ENCODE results near the gene HEATR3.
A peak's percentile ranks its signal among the peaks of the same experiment; 100 is the strongest.

The HEATR3 gene

DNA sequence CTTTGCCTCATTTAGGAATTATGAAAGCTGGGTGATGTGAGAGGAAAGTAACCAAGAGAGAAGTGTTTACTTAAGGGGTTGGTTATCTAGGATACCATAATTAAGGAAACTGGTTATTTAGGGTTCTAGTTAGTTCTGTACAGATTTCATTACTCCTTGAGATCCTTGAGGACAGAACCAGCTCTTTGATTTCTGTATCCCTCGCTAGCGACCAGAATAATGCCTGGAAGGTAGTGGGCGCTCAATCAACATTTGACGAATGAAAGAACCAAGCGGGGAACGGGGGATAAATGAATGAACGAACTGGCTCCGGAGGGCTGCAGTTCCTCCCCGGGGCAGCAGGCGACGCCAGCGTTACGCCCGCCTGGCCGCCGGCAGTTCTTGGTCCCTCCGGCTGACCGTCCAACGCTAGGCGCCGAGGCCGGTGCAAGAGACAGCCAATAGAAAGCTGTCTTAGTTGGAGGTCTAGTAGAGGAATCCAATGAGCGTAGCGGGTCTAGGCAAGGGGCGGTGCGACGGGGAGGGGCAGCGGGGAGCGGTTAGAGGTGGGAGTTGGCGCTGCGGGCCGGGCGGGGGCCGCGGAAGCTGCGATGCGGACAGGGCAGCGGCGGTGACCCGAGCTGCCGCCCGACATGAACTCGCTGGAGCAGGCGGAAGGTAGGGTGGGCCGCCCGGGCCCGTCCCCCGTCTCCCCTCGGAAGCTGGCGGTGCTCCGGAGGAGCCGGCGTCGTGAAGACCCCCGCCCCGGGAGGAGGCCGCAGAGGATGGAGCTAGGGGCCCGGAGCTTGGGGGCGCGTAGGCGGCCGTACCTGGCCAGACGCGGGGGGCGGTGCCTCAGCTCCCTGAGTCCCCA, 40.9 kb upstream of the HEATR3 start, which contains the start of gene CNEP1R1:
Gene CNEP1R1, plus strand, starts transcription at position 542 of the 853 bp plus-strand sequence. Its CDS starts 91 bp downstream, at position 633.
- Histone ChIP-seq H3K4me3 (ENCODE audit: low read depth, low read length) (peak within 1 kb of the TSS; percentile 91), H3K27me3 (ENCODE audit: insufficient read depth, low read depth, severe bottlenecking) (no peaks in the 10 kb centered on the region), H3K36me3 (no peaks in the 10 kb centered on the region; the same call in 1 of the 2 replicates), H3K27ac (peak within 1 kb of the TSS; percentile 52), H3K9me3 (ENCODE audit: severe bottlenecking) (no peaks in the 10 kb centered on the region)
- TF ChIP-seq, protein P1, sequence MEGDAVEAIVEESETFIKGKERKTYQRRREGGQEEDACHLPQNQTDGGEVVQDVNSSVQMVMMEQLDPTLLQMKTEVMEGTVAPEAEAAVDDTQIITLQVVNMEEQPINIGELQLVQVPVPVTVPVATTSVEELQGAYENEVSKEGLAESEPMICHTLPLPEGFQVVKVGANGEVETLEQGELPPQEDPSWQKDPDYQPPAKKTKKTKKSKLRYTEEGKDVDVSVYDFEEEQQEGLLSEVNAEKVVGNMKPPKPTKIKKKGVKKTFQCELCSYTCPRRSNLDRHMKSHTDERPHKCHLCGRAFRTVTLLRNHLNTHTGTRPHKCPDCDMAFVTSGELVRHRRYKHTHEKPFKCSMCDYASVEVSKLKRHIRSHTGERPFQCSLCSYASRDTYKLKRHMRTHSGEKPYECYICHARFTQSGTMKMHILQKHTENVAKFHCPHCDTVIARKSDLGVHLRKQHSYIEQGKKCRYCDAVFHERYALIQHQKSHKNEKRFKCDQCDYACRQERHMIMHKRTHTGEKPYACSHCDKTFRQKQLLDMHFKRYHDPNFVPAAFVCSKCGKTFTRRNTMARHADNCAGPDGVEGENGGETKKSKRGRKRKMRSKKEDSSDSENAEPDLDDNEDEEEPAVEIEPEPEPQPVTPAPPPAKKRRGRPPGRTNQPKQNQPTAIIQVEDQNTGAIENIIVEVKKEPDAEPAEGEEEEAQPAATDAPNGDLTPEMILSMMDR (IDR thresholded peaks at IDR 0.05; ENCODE audit: low read depth, low read length) = peak; percentile 99
- peak; percentile 95 for DNase-seq

DNA sequence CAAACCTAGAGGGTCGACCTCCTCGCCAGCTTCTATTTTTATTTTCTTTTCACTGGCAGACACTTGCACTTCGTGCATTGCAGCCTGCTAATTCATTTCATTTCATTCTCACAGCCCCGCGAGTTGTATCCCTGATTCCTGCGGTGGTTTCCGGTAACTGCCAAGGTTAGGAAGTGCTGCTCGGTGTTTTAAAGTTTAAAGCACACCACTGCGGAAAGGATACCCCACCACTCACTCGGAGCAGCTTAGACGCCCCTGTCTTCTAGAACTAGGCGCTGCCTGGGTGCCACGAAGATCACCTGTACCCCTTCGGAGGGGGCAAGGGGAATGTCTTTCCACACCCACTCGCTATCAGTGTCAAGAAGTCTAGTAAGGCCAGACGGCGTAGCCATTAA, 40.2 kb upstream of the HEATR3 start:
- no peaks in the 10 kb centered on the region for H3K9me3 ChIP-seq (ENCODE audit: severe bottlenecking)
- peak overlapping the region; percentile 91 for H3K4me3 ChIP-seq (ENCODE audit: low read depth, low read length)
- DNase-seq = peak; percentile 12
- no peaks in the 10 kb centered on the region for H3K27me3 ChIP-seq (ENCODE audit: insufficient read depth, low read depth, severe bottlenecking)
- peaks cover 3% of the 10 kb centered on the region; the same call in 1 of the 2 replicates for H3K36me3 ChIP-seq
- TF ChIP-seq, protein P1 (IDR thresholded peaks at IDR 0.05; ENCODE audit: low read depth, low read length) = no peak
- peak overlapping the region; percentile 52 for H3K27ac ChIP-seq

DNA sequence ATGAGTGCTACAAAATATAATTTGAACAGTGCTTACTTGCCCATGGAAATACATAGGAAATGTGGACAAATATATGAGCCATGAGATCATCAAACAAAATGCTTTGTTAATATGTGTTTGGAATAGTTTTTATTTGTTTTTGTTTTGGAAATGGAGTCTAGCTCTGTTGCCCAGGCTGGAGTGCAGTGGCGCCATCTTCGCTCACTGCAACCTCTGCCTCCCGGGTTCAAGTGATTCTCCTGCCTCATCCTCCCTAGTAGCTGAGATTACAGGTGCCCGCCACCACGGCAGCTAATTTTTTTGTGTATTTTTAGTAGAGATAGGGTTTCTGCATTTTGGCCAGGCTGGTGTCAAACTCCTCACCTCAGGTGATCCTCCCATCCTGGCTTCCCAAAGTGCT, 37.9 kb upstream of the HEATR3 start:
- Histone ChIP-seq H3K27me3 (ENCODE audit: insufficient read depth, low read depth, severe bottlenecking) (no peaks in the 10 kb centered on the region), H3K27ac (no peak overlapping the region), H3K9me3 (ENCODE audit: severe bottlenecking) (no peaks in the 10 kb centered on the region), H3K36me3 (peaks cover 14% of the 10 kb centered on the region), H3K4me3 (ENCODE audit: low read depth, low read length) (no peak overlapping the region)
- DNase-seq = no peak
- TF ChIP-seq, protein P1 (IDR thresholded peaks at IDR 0.05; ENCODE audit: low read depth, low read length) = no peak

DNA sequence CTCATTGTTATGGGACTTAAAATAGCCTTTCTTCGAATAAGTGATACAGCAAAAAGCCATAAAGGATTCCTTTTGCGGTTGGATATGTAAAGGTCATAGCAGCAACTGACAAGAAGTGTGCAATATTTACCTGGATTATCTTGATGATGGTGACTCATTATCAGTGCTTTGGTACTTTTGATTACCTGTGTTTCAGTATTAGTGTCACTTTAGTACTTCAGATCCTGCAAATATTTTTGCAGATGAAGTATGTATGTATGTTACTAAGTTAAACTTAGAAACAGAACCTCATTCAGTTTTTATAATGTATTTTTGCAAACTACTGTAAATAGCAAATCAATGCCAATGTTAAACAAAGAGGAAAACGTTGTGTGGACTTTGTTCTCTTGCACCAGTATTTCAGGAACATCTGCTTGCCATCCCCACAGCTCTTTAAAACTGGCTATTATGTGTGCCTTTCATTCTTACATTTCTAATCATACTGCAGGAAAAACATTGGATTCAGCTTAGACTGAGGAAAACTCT, 30.2 kb upstream of the HEATR3 start:
- Histone ChIP-seq H3K9me3 (ENCODE audit: severe bottlenecking) (no peaks in the 10 kb centered on the region), H3K27ac (no peak overlapping the region)

DNA sequence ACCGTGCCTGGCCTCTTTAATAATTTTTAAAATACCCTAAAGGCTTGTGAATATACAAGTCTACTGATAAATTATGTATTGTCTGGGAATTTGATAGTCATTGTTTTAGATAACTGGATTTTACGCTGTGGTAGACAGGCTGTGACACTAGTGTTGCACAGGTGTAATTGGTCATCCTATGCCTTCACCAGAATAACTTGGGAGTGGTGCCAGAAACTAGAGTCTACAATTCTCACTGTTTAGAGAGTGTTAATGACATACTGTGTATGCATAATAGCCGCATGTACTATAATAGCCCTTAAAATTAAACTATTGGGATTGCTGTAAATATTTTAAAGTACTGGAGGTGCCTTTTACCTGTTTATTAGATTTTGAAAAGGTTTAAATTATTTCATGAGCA, 29.3 kb upstream of the HEATR3 start:
- Histone ChIP-seq H3K27me3 (ENCODE audit: insufficient read depth, low read depth, severe bottlenecking) (no peaks in the 10 kb centered on the region), H3K4me3 (ENCODE audit: low read depth, low read length) (no peak overlapping the region), H3K9me3 (ENCODE audit: severe bottlenecking) (no peaks in the 10 kb centered on the region), H3K27ac (no peak overlapping the region), H3K36me3 (peaks cover 21% of the 10 kb centered on the region)
- TF ChIP-seq, protein P1 (IDR thresholded peaks at IDR 0.05; ENCODE audit: low read depth, low read length) = no peak
- DNase-seq = no peak

More for the DNA sequence above, 30.2 kb upstream of the HEATR3 start:
- Histone ChIP-seq H3K4me3 (ENCODE audit: low read depth, low read length) (no peak overlapping the region), H3K36me3 (peaks cover 26% of the 10 kb centered on the region), H3K27me3 (ENCODE audit: insufficient read depth, low read depth, severe bottlenecking) (no peaks in the 10 kb centered on the region)
- DNase-seq = no peak
- TF ChIP-seq, protein P1 (IDR thresholded peaks at IDR 0.05; ENCODE audit: low read depth, low read length) = no peak

Data from WERI-Rb-1 (cell line).